B cell (primary cell): ENCODE measurements around the gene ACKR2.

Experiments
- CTCF ChIP-seq: fragments of 200-600 bp; IDR thresholded peaks from one replicate; pipeline ENCODE4 v1.8.0; 2022; ENCODE audit warnings: antibody characterized with exemption, mild to moderate bottlenecking
- EZH2 ChIP-seq: IDR thresholded peaks from 2 replicates; pipeline ENCODE4 v1.6.1; 2012; ENCODE audit warnings: borderline replicate concordance, low read depth, mild to moderate bottlenecking, moderate library complexity, low read length; ENCODE audit not compliant: insufficient read depth, poor library complexity, severe bottlenecking

- no peak for TF ChIP-seq CTCF
- TF ChIP-seq EZH2, result no peak
Measured at GRCh38 chr3:42803414-42804105, 5.7 kb upstream of the ACKR2 start.
